ENCODE measurements around the gene RAPGEF4. TPM values are rescaled to one million over a fixed set of nuclear protein-coding genes. Genes with fewer than 3 reads are reported as not detected.

Gene RAPGEF4
- total and polyA plus RNA-seq, 9 of the 15 experiments (the other 6 are each of a cell fraction or from before 2014, with no cell fraction given), result 0.04 to 0.33 (median 0.13) TPM; not detected in 6

DNA sequence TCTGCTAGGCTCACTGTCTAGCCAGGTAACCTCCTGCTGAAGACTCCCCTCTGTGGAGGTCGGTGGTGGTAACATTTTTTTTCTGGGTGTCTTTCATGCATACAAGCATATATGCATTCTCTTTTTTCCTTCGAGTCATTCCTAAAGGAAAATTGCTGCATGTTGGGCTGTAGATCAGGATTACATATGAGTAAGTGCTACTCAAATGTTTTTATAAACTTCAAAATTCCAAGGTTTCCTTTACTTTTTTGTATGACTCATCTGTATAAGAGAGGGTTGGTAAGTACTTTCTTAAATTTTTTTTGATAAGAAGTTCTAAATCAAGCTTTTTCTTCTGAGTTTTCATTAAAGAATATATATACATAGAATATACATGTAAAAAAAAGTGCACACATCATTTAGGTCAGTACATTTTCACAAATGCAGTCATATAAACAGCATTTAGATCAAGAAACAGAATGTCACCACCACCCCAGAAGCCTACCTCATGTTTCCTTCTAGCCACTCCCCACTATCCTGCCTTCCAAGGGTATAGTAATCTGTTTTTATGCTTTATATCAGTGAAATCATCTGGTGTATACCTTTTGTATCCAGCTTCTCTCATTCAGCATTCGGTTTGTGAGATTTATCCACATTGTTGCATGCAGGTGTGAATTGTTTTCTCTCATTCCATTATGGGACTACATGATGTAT, 212.0 kb downstream of the RAPGEF4 start (continued):
- TF ChIP-seq XRCC4 (IDR thresholded peaks at IDR 0.05; ENCODE audit: extremely low read depth, insufficient read depth, insufficient read length), result no peak
- no peak for TF ChIP-seq ZNF165 (CRISPR knock-in tag; IDR thresholded peaks at IDR 0.05; ENCODE audit: borderline replicate concordance)
- no peak for TF ChIP-seq CC2D1A (IDR thresholded peaks at IDR 0.05)
- no peak for TF ChIP-seq ZNF124 (CRISPR knock-in tag; IDR thresholded peaks at IDR 0.05)
- no peak for TF ChIP-seq ETV6 (IDR thresholded peaks at IDR 0.05; ENCODE audit: borderline replicate concordance in 1 of 2, low read depth in 2 of 2, low read length in 1 of 2)
- TF ChIP-seq ETV6 (CRISPR knock-in tag; IDR thresholded peaks at IDR 0.05; ENCODE audit: borderline replicate concordance), result no peak
- TF ChIP-seq ZNF77 (CRISPR knock-in tag; IDR thresholded peaks at IDR 0.05), result no peak

DNA sequence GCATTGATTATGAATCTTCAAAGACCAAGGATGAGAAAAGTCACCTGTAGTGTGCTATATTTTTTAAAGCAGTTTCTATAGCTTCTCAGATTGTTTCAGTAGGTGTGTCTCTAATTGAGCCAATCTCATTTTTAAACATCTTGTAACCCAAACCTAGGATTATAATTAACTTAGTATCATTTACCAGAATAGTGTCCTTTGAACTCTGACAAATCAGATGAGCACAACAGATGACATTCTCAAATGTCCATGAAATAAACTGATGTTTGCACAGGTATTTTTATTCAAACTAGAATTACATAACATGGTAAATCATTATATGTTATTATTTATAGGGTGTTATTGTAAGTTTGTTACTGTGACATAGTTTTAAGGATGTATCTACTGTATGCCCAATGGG, 213.9 kb downstream of the RAPGEF4 start:
- Histone ChIP-seq H3K27ac (ENCODE audit: extremely low read depth, low read depth, low read length) (no peak overlapping the region), H3K9ac (ENCODE audit: insufficient read depth in 1 of 2, low read depth in 2 of 2, low read length in 2 of 2) (no peak overlapping the region), H3K9me3 (replicated peaks; ENCODE audit: control insufficient read depth, insufficient read depth, low read depth, low read length) (no peaks in the 10 kb centered on the region), H3K36me3 (ENCODE audit: control insufficient read depth, insufficient read depth, low read length) (no peaks in the 10 kb centered on the region), H3K4me3 (no peak overlapping the region), H3K4me2 (ENCODE audit: insufficient read depth, low read length) (no peak overlapping the region), H3K79me2 (ENCODE audit: control insufficient read depth, insufficient read depth, low read length) (no peaks in the 10 kb centered on the region), H4K20me1 (replicated peaks; ENCODE audit: control insufficient read depth, insufficient read depth, low read length) (no peaks in the 10 kb centered on the region), H3K9me1 (ENCODE audit: control insufficient read depth, insufficient read depth, low read length) (no peaks in the 10 kb centered on the region), H2AFZ (ENCODE audit: low read depth, low read length) (no peak overlapping the region), H3K4me1 (replicated peaks in 1 of 2; ENCODE audit: control insufficient read depth in 2 of 2, insufficient read depth in 2 of 2, low read length in 2 of 2) (no peaks in the 10 kb centered on the region), H3K27me3 (ENCODE audit: control insufficient read depth in 2 of 2, insufficient read depth in 2 of 2, low read length in 2 of 2) (no peaks in the 10 kb centered on the region)
- BruUV-seq (replicated peaks), result no TSS peak
- ATAC-seq (no peak), FAIRE-seq (no peak), DNase-seq (ENCODE audit: extremely low read depth in 1 of 4, low spot score in 3 of 4) (no peak)
- intact Hi-C loops (cut with micrococcal nuclease) (no loop called here), in situ Hi-C loops (cut with MboI) (no loop called here)
- ChIA-PET CTCF (ENCODE audit: low intra/inter-chr PET ratio) (no interaction called here), POLR2A (no interaction called here)
- TF ChIP-seq NFYB (IDR thresholded peaks at IDR 0.05; ENCODE audit: extremely low read depth, insufficient read length), result no peak
- no peak for TF ChIP-seq SMC3 (conservative IDR thresholded peaks at IDR 0.05; ENCODE audit: insufficient read depth, low read depth, low read length)
- TF ChIP-seq SMARCA5 (IDR thresholded peaks at IDR 0.05), result no peak
- TF ChIP-seq CBX2 (IDR thresholded peaks at IDR 0.05; ENCODE audit: insufficient read depth, low read length, poor library complexity, severe bottlenecking), result no peak
- no peak for TF ChIP-seq ZNF384 (IDR thresholded peaks at IDR 0.05; ENCODE audit: low read depth, low read length)
- no peak for TF ChIP-seq KLF13 (tag; IDR thresholded peaks at IDR 0.05; ENCODE audit: borderline replicate concordance, low read depth)
- TF ChIP-seq NCOA1 (IDR thresholded peaks at IDR 0.05; ENCODE audit: low read depth), result no peak
- no peak for TF ChIP-seq PTBP1 (IDR thresholded peaks at IDR 0.05; ENCODE audit: low read depth, low read length)
- no peak for TF ChIP-seq C11orf30 (IDR thresholded peaks at IDR 0.05; ENCODE audit: low read depth)
- no peak for TF ChIP-seq ZNF41 (CRISPR knock-in tag; conservative IDR thresholded peaks at IDR 0.05)
- TF ChIP-seq ZNF696 (CRISPR knock-in tag; conservative IDR thresholded peaks at IDR 0.05), result no peak
- TF ChIP-seq KDM1A (IDR thresholded peaks at IDR 0.05), result no peak
- no peak for TF ChIP-seq SAFB (IDR thresholded peaks at IDR 0.05; ENCODE audit: borderline replicate concordance, low read depth, low read length)
- TF ChIP-seq, protein P1, sequence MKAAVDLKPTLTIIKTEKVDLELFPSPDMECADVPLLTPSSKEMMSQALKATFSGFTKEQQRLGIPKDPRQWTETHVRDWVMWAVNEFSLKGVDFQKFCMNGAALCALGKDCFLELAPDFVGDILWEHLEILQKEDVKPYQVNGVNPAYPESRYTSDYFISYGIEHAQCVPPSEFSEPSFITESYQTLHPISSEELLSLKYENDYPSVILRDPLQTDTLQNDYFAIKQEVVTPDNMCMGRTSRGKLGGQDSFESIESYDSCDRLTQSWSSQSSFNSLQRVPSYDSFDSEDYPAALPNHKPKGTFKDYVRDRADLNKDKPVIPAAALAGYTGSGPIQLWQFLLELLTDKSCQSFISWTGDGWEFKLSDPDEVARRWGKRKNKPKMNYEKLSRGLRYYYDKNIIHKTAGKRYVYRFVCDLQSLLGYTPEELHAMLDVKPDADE (conservative IDR thresholded peaks at IDR 0.05; ENCODE audit: control insufficient read depth, low read depth, low read length), result no peak
- TF ChIP-seq NCOA4 (IDR thresholded peaks at IDR 0.05; ENCODE audit: partially characterized antibody), result no peak
- TF ChIP-seq BRF1 (IDR thresholded peaks at IDR 0.05; ENCODE audit: borderline replicate concordance, extremely low read depth, insufficient read length), result no peak

Data from K562 (cell line).